Panc1 (cell line): Measurements from ENCODE around the gene MSANTD3. TPM values are rescaled to one million over a fixed set of nuclear protein-coding genes. Genes with fewer than 3 reads are reported as not detected.

Source experiments
- ATAC-seq: fragments of 200-7000 bp; cut with Tn5 transposase; 2 replicates; pipeline ENCODE4 v1.9.1; 2020; ENCODE audit warnings: mild to moderate bottlenecking, moderate library complexity
- BruUV-seq: library from RNA; stranded (reverse); fragments of 400-500 nt; replicated peaks from 2 replicates; lab custom pipeline; 2021; lab: Mats Ljungman, UMichigan
- CTCF ChIA-PET: fragments of 300-600 bp; sonication (Branson Sonifier 250); formaldehyde crosslinking; loops from one replicate; lab custom pipeline; 2022; ENCODE audit warnings: antibody characterized with exemption; lab: Charles Lee
- POLR2A ChIA-PET: fragments of 300-600 bp; sonication (Branson Sonifier 250); formaldehyde crosslinking; loops from one replicate; lab custom pipeline; 2022; ENCODE audit warnings: antibody characterized with exemption; lab: Charles Lee
- DNase-seq: peaks from one replicate; pipeline ENCODE4 v3.0.0-alpha.2; 2010; ENCODE audit warnings: low read depth, low spot score
- H3K27ac ChIP-seq: 2 replicates; pipeline ENCODE4 v1.5.1; 2011; ENCODE audit warnings: mild to moderate bottlenecking, low read length, inconsistent platforms
- H3K27me3 ChIP-seq: fragments of 200-500 bp; sonication (Bioruptor generic); 2 replicates; pipeline ENCODE4 v1.6.0; 2014; ENCODE audit warnings: low read length, inconsistent platforms; ENCODE audit not compliant: control insufficient read depth, insufficient read depth
- H3K36me3 ChIP-seq: fragments of 200-500 bp; sonication (Bioruptor generic); 2 replicates; pipeline ENCODE4 v1.5.1; 2014; ENCODE audit warnings: inconsistent platforms, mild to moderate bottlenecking, low read length, moderate library complexity; ENCODE audit not compliant: control insufficient read depth, insufficient read depth
- H3K4me1 ChIP-seq: 2 replicates; pipeline ENCODE4 v1.5.1; 2011; ENCODE audit warnings: inconsistent platforms, mild to moderate bottlenecking, low read length, moderate library complexity; ENCODE audit not compliant: control insufficient read depth, insufficient read depth
- H3K4me3 ChIP-seq, 2 experiments: 2 replicates each; pipeline ENCODE4 v1.5.1; 2011 to 2012; ENCODE audit warnings: low read depth in 2 of 2, low read length in 2 of 2, mild to moderate bottlenecking in 2 of 2, inconsistent platforms in 1 of 2, moderate library complexity in 1 of 2
- H3K9me3 ChIP-seq: fragments of 200-500 bp; sonication (Bioruptor generic); 2 replicates; pipeline ENCODE4 v1.5.1; 2014; ENCODE audit warnings: low read depth, mild to moderate bottlenecking, inconsistent platforms, low read length, moderate library complexity; ENCODE audit not compliant: control insufficient read depth, insufficient read depth
- REST ChIP-seq, 2 experiments: IDR thresholded peaks; 2 replicates each; pipeline ENCODE4 v1.6.1; 2011 to 2012; ENCODE audit warnings: low read depth in 2 of 2, control low read depth in 1 of 2, low read length in 1 of 2, mild to moderate bottlenecking in 1 of 2, moderate library complexity in 1 of 2; ENCODE audit not compliant: insufficient read depth in 1 of 2
- TCF7L2 ChIP-seq: IDR thresholded peaks from 2 replicates; pipeline ENCODE4 v1.6.1; 2011; ENCODE audit warnings: mild to moderate bottlenecking, low read depth, low read length, inconsistent platforms
- in situ Hi-C: cut with HindIII; loops from 2 replicates; pipeline ENCODE4 v1.10.0; 2016; ENCODE audit warnings: low sequenced_read_pairs, low pct_unique_long_range_greater_than_20kb
- intact Hi-C: fragments of 100-400 bp; cut with micrococcal nuclease; formaldehyde crosslinking; loops from one replicate; pipeline ENCODE4 v1.10.0; 2022; ENCODE audit not compliant: unreplicated experiment
- total RNA-seq: library from RNA; stranded (reverse); gene quantifications from one replicate; pipeline ENCODE4 v1.2.1, GENCODE V29; 2021; ENCODE audit not compliant: unreplicated experiment

Gene MSANTD3
- total RNA-seq, 1 experiment from 2014 or later = 58.7 TPM

- Histone ChIP-seq H3K9me3 (no peaks in the 10 kb centered on the region), H3K27ac (no peak overlapping the region), H3K4me3 (no peak overlapping the region), H3K36me3 (no peaks in the 10 kb centered on the region), H3K4me1 (no peaks in the 10 kb centered on the region), H3K27me3 (no peaks in the 10 kb centered on the region)
- TF ChIP-seq TCF7L2 = no peak
- TF ChIP-seq REST (IDR thresholded peaks at IDR 0.05; ENCODE audit: insufficient read depth in 1 of 2, low read depth in 2 of 2, low read length in 1 of 2) = no peak
- in situ Hi-C loops = no loop called here
- DNase-seq = no peak
- ChIA-PET CTCF (no interaction called here), POLR2A (no interaction called here)
- intact Hi-C loops = no loop called here
- ATAC-seq = no peak
- no TSS peak for BruUV-seq
Observed at GRCh38 chr9:100499866-100500265, 72.9 kb downstream of the MSANTD3 start.

Other genes with a start within 250 kb of the MSANTD3 start
- gene TEX10, start 74.2 kb upstream of the MSANTD3 start, total RNA-seq = 15.4 TPM
- gene TMEFF1, start 46.0 kb downstream of the MSANTD3 start, total RNA-seq = 2.2 TPM
- gene CAVIN4, start 150.9 kb downstream of the MSANTD3 start, total RNA-seq = 0.82 TPM